ENCODE data around the gene G6PC3.

The G6PC3 gene

GRCh38 chr17:44110823-44111633 is 40.5 kb downstream of the G6PC3 start:
- ATAC-seq = peak; percentile 77
- TF ChIP-seq ZNF8 (CRISPR knock-in tag; IDR thresholded peaks at IDR 0.05) = no peak
- no peak for TF ChIP-seq ZFP3 (CRISPR knock-in tag; IDR thresholded peaks at IDR 0.05)
- TF ChIP-seq, protein P1, sequence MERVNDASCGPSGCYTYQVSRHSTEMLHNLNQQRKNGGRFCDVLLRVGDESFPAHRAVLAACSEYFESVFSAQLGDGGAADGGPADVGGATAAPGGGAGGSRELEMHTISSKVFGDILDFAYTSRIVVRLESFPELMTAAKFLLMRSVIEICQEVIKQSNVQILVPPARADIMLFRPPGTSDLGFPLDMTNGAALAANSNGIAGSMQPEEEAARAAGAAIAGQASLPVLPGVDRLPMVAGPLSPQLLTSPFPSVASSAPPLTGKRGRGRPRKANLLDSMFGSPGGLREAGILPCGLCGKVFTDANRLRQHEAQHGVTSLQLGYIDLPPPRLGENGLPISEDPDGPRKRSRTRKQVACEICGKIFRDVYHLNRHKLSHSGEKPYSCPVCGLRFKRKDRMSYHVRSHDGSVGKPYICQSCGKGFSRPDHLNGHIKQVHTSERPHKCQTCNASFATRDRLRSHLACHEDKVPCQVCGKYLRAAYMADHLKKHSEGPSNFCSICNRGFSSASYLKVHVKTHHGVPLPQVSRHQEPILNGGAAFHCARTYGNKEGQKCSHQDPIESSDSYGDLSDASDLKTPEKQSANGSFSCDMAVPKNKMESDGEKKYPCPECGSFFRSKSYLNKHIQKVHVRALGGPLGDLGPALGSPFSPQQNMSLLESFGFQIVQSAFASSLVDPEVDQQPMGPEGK (CRISPR knock-in tag; IDR thresholded peaks at IDR 0.05; ENCODE audit: borderline replicate concordance) = peak; percentile 99
- peak; percentile 51 for TF ChIP-seq ZNF70 (CRISPR knock-in tag; IDR thresholded peaks at IDR 0.05)
- no peak for TF ChIP-seq TOX (CRISPR knock-in tag; IDR thresholded peaks at IDR 0.05; ENCODE audit: borderline replicate concordance)
- no peak for TF ChIP-seq RARB (CRISPR knock-in tag; IDR thresholded peaks at IDR 0.05)
- TF ChIP-seq SNAI2 (CRISPR knock-in tag; IDR thresholded peaks at IDR 0.05) = no peak
- TF ChIP-seq OSR1 (CRISPR knock-in tag; IDR thresholded peaks at IDR 0.05) = no peak
- no peak for TF ChIP-seq TCF4 (CRISPR knock-in tag; IDR thresholded peaks at IDR 0.05; ENCODE audit: borderline replicate concordance)
- TF ChIP-seq, protein P2, sequence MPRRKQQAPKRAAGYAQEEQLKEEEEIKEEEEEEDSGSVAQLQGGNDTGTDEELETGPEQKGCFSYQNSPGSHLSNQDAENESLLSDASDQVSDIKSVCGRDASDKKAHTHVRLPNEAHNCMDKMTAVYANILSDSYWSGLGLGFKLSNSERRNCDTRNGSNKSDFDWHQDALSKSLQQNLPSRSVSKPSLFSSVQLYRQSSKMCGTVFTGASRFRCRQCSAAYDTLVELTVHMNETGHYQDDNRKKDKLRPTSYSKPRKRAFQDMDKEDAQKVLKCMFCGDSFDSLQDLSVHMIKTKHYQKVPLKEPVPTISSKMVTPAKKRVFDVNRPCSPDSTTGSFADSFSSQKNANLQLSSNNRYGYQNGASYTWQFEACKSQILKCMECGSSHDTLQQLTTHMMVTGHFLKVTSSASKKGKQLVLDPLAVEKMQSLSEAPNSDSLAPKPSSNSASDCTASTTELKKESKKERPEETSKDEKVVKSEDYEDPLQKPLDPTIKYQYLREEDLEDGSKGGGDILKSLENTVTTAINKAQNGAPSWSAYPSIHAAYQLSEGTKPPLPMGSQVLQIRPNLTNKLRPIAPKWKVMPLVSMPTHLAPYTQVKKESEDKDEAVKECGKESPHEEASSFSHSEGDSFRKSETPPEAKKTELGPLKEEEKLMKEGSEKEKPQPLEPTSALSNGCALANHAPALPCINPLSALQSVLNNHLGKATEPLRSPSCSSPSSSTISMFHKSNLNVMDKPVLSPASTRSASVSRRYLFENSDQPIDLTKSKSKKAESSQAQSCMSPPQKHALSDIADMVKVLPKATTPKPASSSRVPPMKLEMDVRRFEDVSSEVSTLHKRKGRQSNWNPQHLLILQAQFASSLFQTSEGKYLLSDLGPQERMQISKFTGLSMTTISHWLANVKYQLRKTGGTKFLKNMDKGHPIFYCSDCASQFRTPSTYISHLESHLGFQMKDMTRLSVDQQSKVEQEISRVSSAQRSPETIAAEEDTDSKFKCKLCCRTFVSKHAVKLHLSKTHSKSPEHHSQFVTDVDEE (CRISPR knock-in tag; IDR thresholded peaks at IDR 0.05) = no peak

GRCh38 chr17:44111777-44112176 is 41.2 kb downstream of the G6PC3 start:
- ATAC-seq = no peak
- TF ChIP-seq TCF4 (CRISPR knock-in tag; IDR thresholded peaks at IDR 0.05; ENCODE audit: borderline replicate concordance) (no peak), POU6F1 (CRISPR knock-in tag; IDR thresholded peaks at IDR 0.05; ENCODE audit: borderline replicate concordance, low read depth) (no peak), TOX (CRISPR knock-in tag; IDR thresholded peaks at IDR 0.05; ENCODE audit: borderline replicate concordance) (no peak), GLIS3 (CRISPR knock-in tag; IDR thresholded peaks at IDR 0.05) (no peak), ESRRG (CRISPR knock-in tag; IDR thresholded peaks at IDR 0.05) (no peak), ARNTL (CRISPR knock-in tag; IDR thresholded peaks at IDR 0.05; ENCODE audit: borderline replicate concordance, low read depth) (no peak), ZNF70 (CRISPR knock-in tag; IDR thresholded peaks at IDR 0.05) (no peak), ZC3H10 (CRISPR knock-in tag; IDR thresholded peaks at IDR 0.05) (no peak), ISL1 (CRISPR knock-in tag; IDR thresholded peaks at IDR 0.05) (no peak), ZNF565 (CRISPR knock-in tag; conservative IDR thresholded peaks at IDR 0.05; ENCODE audit: low read depth) (no peak), CSDC2 (CRISPR knock-in tag; IDR thresholded peaks at IDR 0.05) (no peak), ZNF8 (CRISPR knock-in tag; IDR thresholded peaks at IDR 0.05) (no peak), PPARA (CRISPR knock-in tag; IDR thresholded peaks at IDR 0.05; ENCODE audit: borderline replicate concordance) (no peak), SNAI2 (CRISPR knock-in tag; IDR thresholded peaks at IDR 0.05) (no peak), ZFP3 (CRISPR knock-in tag; IDR thresholded peaks at IDR 0.05) (no peak), OSR1 (CRISPR knock-in tag; IDR thresholded peaks at IDR 0.05) (no peak)
- TF ChIP-seq, protein P2 (CRISPR knock-in tag; IDR thresholded peaks at IDR 0.05) = no peak
- TF ChIP-seq, protein P3, sequence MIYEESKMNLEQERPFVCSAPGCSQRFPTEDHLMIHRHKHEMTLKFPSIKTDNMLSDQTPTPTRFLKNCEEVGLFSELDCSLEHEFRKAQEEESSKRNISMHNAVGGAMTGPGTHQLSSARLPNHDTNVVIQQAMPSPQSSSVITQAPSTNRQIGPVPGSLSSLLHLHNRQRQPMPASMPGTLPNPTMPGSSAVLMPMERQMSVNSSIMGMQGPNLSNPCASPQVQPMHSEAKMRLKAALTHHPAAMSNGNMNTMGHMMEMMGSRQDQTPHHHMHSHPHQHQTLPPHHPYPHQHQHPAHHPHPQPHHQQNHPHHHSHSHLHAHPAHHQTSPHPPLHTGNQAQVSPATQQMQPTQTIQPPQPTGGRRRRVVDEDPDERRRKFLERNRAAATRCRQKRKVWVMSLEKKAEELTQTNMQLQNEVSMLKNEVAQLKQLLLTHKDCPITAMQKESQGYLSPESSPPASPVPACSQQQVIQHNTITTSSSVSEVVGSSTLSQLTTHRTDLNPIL (CRISPR knock-in tag; IDR thresholded peaks at IDR 0.05; ENCODE audit: low read depth) = no peak
- TF ChIP-seq, protein P1 (CRISPR knock-in tag; IDR thresholded peaks at IDR 0.05; ENCODE audit: borderline replicate concordance) = no peak
- TF ChIP-seq, protein P4, sequence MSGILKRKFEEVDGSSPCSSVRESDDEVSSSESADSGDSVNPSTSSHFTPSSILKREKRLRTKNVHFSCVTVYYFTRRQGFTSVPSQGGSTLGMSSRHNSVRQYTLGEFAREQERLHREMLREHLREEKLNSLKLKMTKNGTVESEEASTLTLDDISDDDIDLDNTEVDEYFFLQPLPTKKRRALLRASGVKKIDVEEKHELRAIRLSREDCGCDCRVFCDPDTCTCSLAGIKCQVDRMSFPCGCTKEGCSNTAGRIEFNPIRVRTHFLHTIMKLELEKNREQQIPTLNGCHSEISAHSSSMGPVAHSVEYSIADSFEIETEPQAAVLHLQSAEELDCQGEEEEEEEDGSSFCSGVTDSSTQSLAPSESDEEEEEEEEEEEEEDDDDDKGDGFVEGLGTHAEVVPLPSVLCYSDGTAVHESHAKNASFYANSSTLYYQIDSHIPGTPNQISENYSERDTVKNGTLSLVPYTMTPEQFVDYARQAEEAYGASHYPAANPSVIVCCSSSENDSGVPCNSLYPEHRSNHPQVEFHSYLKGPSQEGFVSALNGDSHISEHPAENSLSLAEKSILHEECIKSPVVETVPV (CRISPR knock-in tag; IDR thresholded peaks at IDR 0.05) = no peak

All from SK-N-SH treated with all-trans-retinoic acid at 6 μM for 48 hours (cell line).